HCT116 (cell line): ENCODE measurements around the gene PLXNC1. TPM values are rescaled to one million over a fixed set of nuclear protein-coding genes. Genes with fewer than 3 reads are reported as not detected.

Experiments
- ATAC-seq: fragments of 200-7000 bp; cut with Tn5 transposase; 2 replicates; pipeline ENCODE4 v1.9.1; 2020; ENCODE audit warnings: mild to moderate bottlenecking, moderate library complexity
- BruUV-seq: library from RNA; stranded (reverse); fragments of 400-500 nt; replicated peaks from 2 replicates; lab custom pipeline; 2021; lab: Mats Ljungman, UMichigan
- CTCF ChIA-PET: fragments of 300-600 bp; sonication (Branson Sonifier 250); formaldehyde crosslinking; loops from one replicate; lab custom pipeline; 2021; ENCODE audit warnings: antibody characterized with exemption; lab: Charles Lee
- POLR2A ChIA-PET: fragments of 300-600, 350-600 bp; sonication (Branson Sonifier 250); formaldehyde crosslinking; loops from one replicate; lab custom pipeline; 2021; ENCODE audit warnings: antibody characterized with exemption; lab: Charles Lee
- RAD21 ChIA-PET, 2 experiments: fragments of 300-600 bp; sonication (Branson Sonifier 250); formaldehyde crosslinking; loops; one replicate each; lab custom pipeline; 2023; ENCODE audit warnings: low total read pairs in 2 of 2; ENCODE audit not compliant: uncharacterized antibody in 2 of 2, unreplicated experiment in 2 of 2, low non-redundant PET in 1 of 2; lab: Charles Lee
- DNase-seq: peaks from one replicate; pipeline ENCODE4 v3.0.0-alpha.2; 2010; ENCODE audit warnings: low read depth, low spot score
- H2AFZ ChIP-seq: fragments of 200-600 bp; shearing (Covaris generic), sonication (generic); 2 replicates; pipeline ENCODE4 v1.6.1; 2017; ENCODE audit warnings: low read depth, mixed run types, mixed read lengths, antibody characterized with exemption, low read length; ENCODE audit not compliant: poor library complexity, severe bottlenecking
- H3K27ac ChIP-seq: 2 replicates; pipeline ENCODE4 v1.5.1; 2012; ENCODE audit warnings: low read depth, low read length
- H3K27me3 ChIP-seq: fragments of 200-600 bp; sonication (generic); 2 replicates; pipeline ENCODE4 v1.6.1; 2016; ENCODE audit warnings: mixed run types, low read length, mixed read lengths; ENCODE audit not compliant: insufficient read depth
- H3K36me3 ChIP-seq, 2 experiments: fragments of 200-500 bp in 1 of 2; fragments of 200-600 bp in 1 of 2; sonication (Bioruptor generic) in 1 of 2; sonication (generic) in 1 of 2; 2 replicates each; pipeline versions ENCODE4 v1.5.1 to v1.6.1; 2014 to 2016; ENCODE audit warnings: low read length in 2 of 2, inconsistent platforms in 1 of 2, mixed read lengths in 1 of 2, mixed run types in 1 of 2; ENCODE audit not compliant: insufficient read depth in 2 of 2, control insufficient read depth in 1 of 2
- H3K4me1 ChIP-seq, 2 experiments: fragments of 200-600 bp in 1 of 2; sonication (generic) in 1 of 2; 2 replicates each; pipeline versions ENCODE4 v1.5.1 to v1.6.1; 2012 to 2017; ENCODE audit warnings: low read length in 2 of 2, inconsistent platforms in 1 of 2, mild to moderate bottlenecking in 1 of 2, mixed read lengths in 1 of 2, mixed run types in 1 of 2, moderate library complexity in 1 of 2; ENCODE audit not compliant: insufficient read depth in 2 of 2, control insufficient read depth in 1 of 2
- H3K4me2 ChIP-seq: fragments of 200-600 bp; sonication (generic); 2 replicates; pipeline ENCODE4 v1.6.1; 2017; ENCODE audit warnings: mixed run types, low read length, mixed read lengths
- H3K4me3 ChIP-seq, 2 experiments: fragments of 200-600 bp in 1 of 2; sonication (generic) in 1 of 2; replicated peaks in 1 of 2; 2 replicates each; pipeline ENCODE4 v1.5.1; 2011 to 2016; ENCODE audit warnings: low read length in 2 of 2, control low read depth in 1 of 2, low read depth in 1 of 2, mild to moderate bottlenecking in 1 of 2, mixed read lengths in 1 of 2, mixed run types in 1 of 2
- H3K79me2 ChIP-seq: fragments of 200-600 bp; sonication (generic); 2 replicates; pipeline ENCODE4 v1.6.1; 2017; ENCODE audit warnings: mild to moderate bottlenecking, mixed run types, low read length, moderate library complexity, mixed read lengths; ENCODE audit not compliant: insufficient read depth
- H3K9ac ChIP-seq: fragments of 200-600 bp; sonication (generic); 2 replicates; pipeline ENCODE4 v1.6.1; 2016; ENCODE audit warnings: low read length, mixed read lengths
- H3K9me2 ChIP-seq: fragments of 200-600 bp; sonication (generic), shearing (Covaris generic); 2 replicates; pipeline ENCODE4 v1.6.1; 2017; ENCODE audit warnings: mixed run types, mild to moderate bottlenecking, moderate library complexity; ENCODE audit not compliant: insufficient read depth
- H3K9me3 ChIP-seq, 2 experiments: fragments of 200-500 bp in 1 of 2; fragments of 200-600 bp in 1 of 2; sonication (Bioruptor generic) in 1 of 2; sonication (generic) in 1 of 2; 2 replicates each; pipeline ENCODE4 v1.6.1; 2014 to 2017; ENCODE audit warnings: low read length in 2 of 2, mixed read lengths in 2 of 2, inconsistent platforms in 1 of 2, low read depth in 1 of 2, mild to moderate bottlenecking in 1 of 2, mixed run types in 1 of 2, moderate library complexity in 1 of 2; ENCODE audit not compliant: control insufficient read depth in 1 of 2, insufficient read depth in 1 of 2
- H4K20me1 ChIP-seq: fragments of 200-600 bp; sonication (generic), shearing (Covaris generic); 2 replicates; pipeline ENCODE4 v1.6.1; 2017; ENCODE audit warnings: mixed run types, mild to moderate bottlenecking, moderate library complexity; ENCODE audit not compliant: insufficient read depth
- CBX3 ChIP-seq: IDR thresholded peaks from 2 replicates; pipeline ENCODE4 v1.6.1; 2012; ENCODE audit warnings: low read depth
- CEBPB ChIP-seq: IDR thresholded peaks from 2 replicates; pipeline ENCODE4 v1.6.1; 2012; ENCODE audit warnings: low read depth
- EGR1 ChIP-seq: IDR thresholded peaks from 2 replicates; pipeline ENCODE4 v1.6.1; 2012; ENCODE audit warnings: low read depth
- ELF1 ChIP-seq: IDR thresholded peaks from 2 replicates; pipeline ENCODE4 v1.6.1; 2012; ENCODE audit warnings: low read depth, borderline replicate concordance
- EZH2 ChIP-seq: fragments of 200-600 bp; sonication (generic); IDR thresholded peaks from 2 replicates; pipeline ENCODE4 v1.6.1; 2017; ENCODE audit warnings: antibody characterized with exemption, mixed run types
- EZH2phosphoT487 ChIP-seq: fragments of 200-600 bp; IDR thresholded peaks from 2 replicates; pipeline ENCODE4 v1.6.1; 2018; ENCODE audit warnings: antibody characterized with exemption, borderline replicate concordance
- POLR2AphosphoS5 ChIP-seq: IDR thresholded peaks from 2 replicates; pipeline ENCODE4 v1.6.1; 2011; ENCODE audit warnings: mild to moderate bottlenecking, low read depth, low read length, moderate library complexity
- RAD21 ChIP-seq: IDR thresholded peaks from 2 replicates; pipeline ENCODE4 v1.6.1; 2012; ENCODE audit warnings: low read depth, mild to moderate bottlenecking
- SP1 ChIP-seq: IDR thresholded peaks from 2 replicates; pipeline ENCODE4 v1.6.1; 2012; ENCODE audit warnings: low read depth
- TCF7L2 ChIP-seq: IDR thresholded peaks from 2 replicates; pipeline ENCODE4 v1.7.0; 2011; ENCODE audit warnings: borderline replicate concordance, inconsistent platforms; ENCODE audit not compliant: insufficient read depth, insufficient read length; ENCODE audit errors: extremely low read depth
- YY1 ChIP-seq: IDR thresholded peaks from 2 replicates; pipeline ENCODE4 v1.6.1; 2011; ENCODE audit warnings: low read length, low read depth, moderate library complexity, mild to moderate bottlenecking; ENCODE audit not compliant: insufficient replicate concordance; ENCODE audit errors: extremely low read depth
- ZFX ChIP-seq: fragments of 450-650 bp; IDR thresholded peaks from 2 replicates; pipeline ENCODE4 v1.6.1; 2017
- intact Hi-C: fragments of 100-400 bp; cut with micrococcal nuclease; formaldehyde crosslinking; loops from 2 replicates; pipeline ENCODE4 v1.10.0; 2022
- total RNA-seq: library from RNA; stranded (reverse); gene quantifications from one replicate; pipeline ENCODE4 v1.2.1, GENCODE V29; 2021; ENCODE audit not compliant: unreplicated experiment
- TF ChIP-seq, protein P1 (sequence below), 3 experiments: fragments of 200-600 bp in 1 of 3; sonication (generic) in 1 of 3; IDR thresholded peaks in 2 of 3; conservative IDR thresholded peaks in 1 of 3; 2 replicates each; pipeline ENCODE4 v1.5.1; 2012 to 2017; ENCODE audit warnings: low read depth in 2 of 3, low read length in 2 of 3, antibody characterized with exemption in 1 of 3, borderline replicate concordance in 1 of 3, control low read depth in 1 of 3, mild to moderate bottlenecking in 1 of 3, mixed read lengths in 1 of 3, mixed run types in 1 of 3, moderate library complexity in 1 of 3; ENCODE audit not compliant: insufficient read depth in 1 of 3
- TF ChIP-seq, protein P2 (sequence below): IDR thresholded peaks from 2 replicates; pipeline ENCODE4 v1.6.1; 2012
- TF ChIP-seq, protein P3 (sequence below): IDR thresholded peaks from 2 replicates; pipeline ENCODE4 v1.6.1; 2012; ENCODE audit warnings: low read depth
- TF ChIP-seq, protein P4 (sequence below): IDR thresholded peaks from 2 replicates; pipeline ENCODE4 v1.6.1; 2011; ENCODE audit warnings: mild to moderate bottlenecking, low read length, moderate library complexity; ENCODE audit not compliant: insufficient replicate concordance; ENCODE audit errors: extremely low read depth
- TF ChIP-seq, protein P5 (sequence below): IDR thresholded peaks from 2 replicates; pipeline ENCODE4 v1.6.1; 2012

Gene PLXNC1
- total RNA-seq, 1 experiment from 2014 or later = 0.25 TPM

DNA sequence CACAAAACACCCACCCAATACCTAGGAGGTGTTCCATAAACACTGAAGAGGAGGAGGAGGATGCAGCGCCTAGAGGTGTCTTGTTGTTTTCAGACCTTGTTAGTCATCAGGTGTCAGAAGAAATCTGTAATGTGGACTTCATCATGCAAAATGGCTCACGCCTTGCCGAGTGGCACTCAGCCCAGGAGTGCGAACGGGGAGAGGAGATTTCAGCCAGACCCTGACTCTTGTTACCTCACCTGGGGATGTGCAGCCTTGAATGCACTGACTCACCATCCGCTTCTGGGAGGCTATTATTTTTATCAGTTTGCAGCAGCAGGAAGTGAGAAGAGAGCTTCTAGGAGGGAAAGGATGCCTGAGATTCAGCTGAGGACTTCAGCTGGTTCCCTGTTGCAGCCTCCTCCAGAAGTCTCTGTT lies 48.2 kb upstream of the PLXNC1 start:
- H3K4me2 ChIP-seq = no peak overlapping the region
- RAD21 ChIA-PET = interaction anchor here (0.9 to 1.6 kb wide), 2 partner anchors 334 to 531 kb away, joined by 3 to 7 read pairs; no protein-coding TSS in a partner anchor

More for the DNA sequence above, 48.2 kb upstream of the PLXNC1 start:
- Histone ChIP-seq H3K36me3 (no peaks in the 10 kb centered on the region), H3K27ac (no peak overlapping the region), H3K9ac (no peak overlapping the region), H3K4me3 (no peak overlapping the region)
- intact Hi-C loops = loop anchor here (5.0 kb wide), 2 partner anchors 313 to 1318 kb away; no protein-coding TSS in a partner anchor
- no peak for DNase-seq
- no peak for ATAC-seq
- no peak for TF ChIP-seq YY1
- TF ChIP-seq, protein P1, sequence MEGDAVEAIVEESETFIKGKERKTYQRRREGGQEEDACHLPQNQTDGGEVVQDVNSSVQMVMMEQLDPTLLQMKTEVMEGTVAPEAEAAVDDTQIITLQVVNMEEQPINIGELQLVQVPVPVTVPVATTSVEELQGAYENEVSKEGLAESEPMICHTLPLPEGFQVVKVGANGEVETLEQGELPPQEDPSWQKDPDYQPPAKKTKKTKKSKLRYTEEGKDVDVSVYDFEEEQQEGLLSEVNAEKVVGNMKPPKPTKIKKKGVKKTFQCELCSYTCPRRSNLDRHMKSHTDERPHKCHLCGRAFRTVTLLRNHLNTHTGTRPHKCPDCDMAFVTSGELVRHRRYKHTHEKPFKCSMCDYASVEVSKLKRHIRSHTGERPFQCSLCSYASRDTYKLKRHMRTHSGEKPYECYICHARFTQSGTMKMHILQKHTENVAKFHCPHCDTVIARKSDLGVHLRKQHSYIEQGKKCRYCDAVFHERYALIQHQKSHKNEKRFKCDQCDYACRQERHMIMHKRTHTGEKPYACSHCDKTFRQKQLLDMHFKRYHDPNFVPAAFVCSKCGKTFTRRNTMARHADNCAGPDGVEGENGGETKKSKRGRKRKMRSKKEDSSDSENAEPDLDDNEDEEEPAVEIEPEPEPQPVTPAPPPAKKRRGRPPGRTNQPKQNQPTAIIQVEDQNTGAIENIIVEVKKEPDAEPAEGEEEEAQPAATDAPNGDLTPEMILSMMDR (IDR thresholded peaks at IDR 0.05 in 2 of 3, conservative IDR thresholded peaks at IDR 0.05 in 1 of 3; ENCODE audit: borderline replicate concordance in 1 of 3, insufficient read depth in 1 of 3, low read depth in 2 of 3, low read length in 2 of 3) = no peak
- no peak for TF ChIP-seq SP1
- TF ChIP-seq, protein P2, sequence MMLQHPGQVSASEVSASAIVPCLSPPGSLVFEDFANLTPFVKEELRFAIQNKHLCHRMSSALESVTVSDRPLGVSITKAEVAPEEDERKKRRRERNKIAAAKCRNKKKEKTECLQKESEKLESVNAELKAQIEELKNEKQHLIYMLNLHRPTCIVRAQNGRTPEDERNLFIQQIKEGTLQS = no peak
- no peak for TF ChIP-seq EGR1
- no peak for TF ChIP-seq EZH2
- TF ChIP-seq, protein P3, sequence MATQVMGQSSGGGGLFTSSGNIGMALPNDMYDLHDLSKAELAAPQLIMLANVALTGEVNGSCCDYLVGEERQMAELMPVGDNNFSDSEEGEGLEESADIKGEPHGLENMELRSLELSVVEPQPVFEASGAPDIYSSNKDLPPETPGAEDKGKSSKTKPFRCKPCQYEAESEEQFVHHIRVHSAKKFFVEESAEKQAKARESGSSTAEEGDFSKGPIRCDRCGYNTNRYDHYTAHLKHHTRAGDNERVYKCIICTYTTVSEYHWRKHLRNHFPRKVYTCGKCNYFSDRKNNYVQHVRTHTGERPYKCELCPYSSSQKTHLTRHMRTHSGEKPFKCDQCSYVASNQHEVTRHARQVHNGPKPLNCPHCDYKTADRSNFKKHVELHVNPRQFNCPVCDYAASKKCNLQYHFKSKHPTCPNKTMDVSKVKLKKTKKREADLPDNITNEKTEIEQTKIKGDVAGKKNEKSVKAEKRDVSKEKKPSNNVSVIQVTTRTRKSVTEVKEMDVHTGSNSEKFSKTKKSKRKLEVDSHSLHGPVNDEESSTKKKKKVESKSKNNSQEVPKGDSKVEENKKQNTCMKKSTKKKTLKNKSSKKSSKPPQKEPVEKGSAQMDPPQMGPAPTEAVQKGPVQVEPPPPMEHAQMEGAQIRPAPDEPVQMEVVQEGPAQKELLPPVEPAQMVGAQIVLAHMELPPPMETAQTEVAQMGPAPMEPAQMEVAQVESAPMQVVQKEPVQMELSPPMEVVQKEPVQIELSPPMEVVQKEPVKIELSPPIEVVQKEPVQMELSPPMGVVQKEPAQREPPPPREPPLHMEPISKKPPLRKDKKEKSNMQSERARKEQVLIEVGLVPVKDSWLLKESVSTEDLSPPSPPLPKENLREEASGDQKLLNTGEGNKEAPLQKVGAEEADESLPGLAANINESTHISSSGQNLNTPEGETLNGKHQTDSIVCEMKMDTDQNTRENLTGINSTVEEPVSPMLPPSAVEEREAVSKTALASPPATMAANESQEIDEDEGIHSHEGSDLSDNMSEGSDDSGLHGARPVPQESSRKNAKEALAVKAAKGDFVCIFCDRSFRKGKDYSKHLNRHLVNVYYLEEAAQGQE = no peak
- TF ChIP-seq CBX3 = no peak
- no peak for TF ChIP-seq TCF7L2
- TF ChIP-seq RAD21 = no peak
- no peak for TF ChIP-seq ZFX
- TF ChIP-seq, protein P4, sequence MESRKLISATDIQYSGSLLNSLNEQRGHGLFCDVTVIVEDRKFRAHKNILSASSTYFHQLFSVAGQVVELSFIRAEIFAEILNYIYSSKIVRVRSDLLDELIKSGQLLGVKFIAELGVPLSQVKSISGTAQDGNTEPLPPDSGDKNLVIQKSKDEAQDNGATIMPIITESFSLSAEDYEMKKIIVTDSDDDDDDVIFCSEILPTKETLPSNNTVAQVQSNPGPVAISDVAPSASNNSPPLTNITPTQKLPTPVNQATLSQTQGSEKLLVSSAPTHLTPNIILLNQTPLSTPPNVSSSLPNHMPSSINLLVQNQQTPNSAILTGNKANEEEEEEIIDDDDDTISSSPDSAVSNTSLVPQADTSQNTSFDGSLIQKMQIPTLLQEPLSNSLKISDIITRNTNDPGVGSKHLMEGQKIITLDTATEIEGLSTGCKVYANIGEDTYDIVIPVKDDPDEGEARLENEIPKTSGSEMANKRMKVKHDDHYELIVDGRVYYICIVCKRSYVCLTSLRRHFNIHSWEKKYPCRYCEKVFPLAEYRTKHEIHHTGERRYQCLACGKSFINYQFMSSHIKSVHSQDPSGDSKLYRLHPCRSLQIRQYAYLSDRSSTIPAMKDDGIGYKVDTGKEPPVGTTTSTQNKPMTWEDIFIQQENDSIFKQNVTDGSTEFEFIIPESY = no peak
- no peak for TF ChIP-seq POLR2AphosphoS5
- TF ChIP-seq ELF1 = no peak
- no peak for TF ChIP-seq EZH2phosphoT487
- TF ChIP-seq CEBPB = no peak
- TF ChIP-seq, protein P5, sequence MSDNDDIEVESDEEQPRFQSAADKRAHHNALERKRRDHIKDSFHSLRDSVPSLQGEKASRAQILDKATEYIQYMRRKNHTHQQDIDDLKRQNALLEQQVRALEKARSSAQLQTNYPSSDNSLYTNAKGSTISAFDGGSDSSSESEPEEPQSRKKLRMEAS = no peak
- TF ChIP-seq, all 23 proteins: peak for 0
- no peaks in the 10 kb centered on the region for H3K79me2 ChIP-seq
- no peaks in the 10 kb centered on the region for H3K9me2 ChIP-seq
- no peaks in the 10 kb centered on the region for H4K20me1 ChIP-seq
- no peak overlapping the region for H2AFZ ChIP-seq
- ChIA-PET POLR2A (interaction anchor here (1.2 kb wide), 1 partner anchor 531 kb away, joined by 5 read pairs; no protein-coding TSS in a partner anchor), CTCF (interaction anchor here (0.8 to 4.6 kb wide), 9 partner anchors 24 to 679 kb away, joined by 3 to 143 read pairs (median 22); no protein-coding TSS in a partner anchor)
- H3K27me3 ChIP-seq = no peaks in the 10 kb centered on the region
- no peaks in the 10 kb centered on the region for H3K9me3 ChIP-seq
- peaks cover 6 to 18% of the 10 kb centered on the region in 2 experiments for H3K4me1 ChIP-seq
- BruUV-seq = no TSS peak
